ENCODE results near the gene FARP2.

GRCh38 chr2:241496003-241496707 is 140.1 kb downstream of the FARP2 start:
- TF ChIP-seq GLIS3 (CRISPR knock-in tag; IDR thresholded peaks at IDR 0.05): no peak
- TF ChIP-seq PATZ1 (CRISPR knock-in tag; IDR thresholded peaks at IDR 0.05; ENCODE audit: borderline replicate concordance): no peak
- TF ChIP-seq SNAI2 (CRISPR knock-in tag; IDR thresholded peaks at IDR 0.05): no peak
- no peak for TF ChIP-seq BACH2 (CRISPR knock-in tag; IDR thresholded peaks at IDR 0.05; ENCODE audit: borderline replicate concordance)
- no peak for TF ChIP-seq ZNF70 (CRISPR knock-in tag; IDR thresholded peaks at IDR 0.05)
- no peak for TF ChIP-seq ARNTL (CRISPR knock-in tag; IDR thresholded peaks at IDR 0.05; ENCODE audit: borderline replicate concordance, low read depth)
- TF ChIP-seq ESRRG (CRISPR knock-in tag; IDR thresholded peaks at IDR 0.05): no peak
- no peak for TF ChIP-seq CSRNP3 (CRISPR knock-in tag; IDR thresholded peaks at IDR 0.05)
- TF ChIP-seq POU6F1 (CRISPR knock-in tag; IDR thresholded peaks at IDR 0.05; ENCODE audit: borderline replicate concordance, low read depth): no peak
- no peak for TF ChIP-seq TOX (CRISPR knock-in tag; IDR thresholded peaks at IDR 0.05; ENCODE audit: borderline replicate concordance)
- TF ChIP-seq OSR1 (CRISPR knock-in tag; IDR thresholded peaks at IDR 0.05): no peak
- TF ChIP-seq ZNF565 (CRISPR knock-in tag; conservative IDR thresholded peaks at IDR 0.05; ENCODE audit: low read depth): no peak
